ENCODE data around the gene NR2F1-AS1. TPM values are rescaled to one million over a fixed set of nuclear protein-coding genes. Genes with fewer than 3 reads are reported as not detected.

Gene NR2F1-AS1
- total and polyA plus RNA-seq, 2 donors (not counting 3 experiments of a cell fraction or from before 2014, with no cell fraction given) = 4.2 to 13.8 TPM

DNA sequence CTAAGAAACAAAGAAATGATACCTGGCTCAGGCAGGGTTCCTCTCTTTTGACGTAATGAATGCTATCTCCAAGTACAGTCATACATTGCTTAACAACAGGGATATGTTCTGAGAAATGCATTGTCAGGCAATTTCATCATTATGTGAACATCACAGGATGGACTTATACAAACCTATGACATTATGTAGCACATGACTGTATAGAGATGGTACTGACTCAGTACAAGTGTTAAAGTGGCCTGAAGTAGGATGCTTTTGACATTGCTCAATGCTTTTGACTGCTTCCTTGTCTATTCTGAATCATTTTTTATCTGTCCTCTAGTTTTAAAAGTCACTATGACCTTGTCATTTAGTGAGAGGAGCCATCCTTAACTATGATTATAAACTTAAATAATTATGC lies 147.6 kb downstream of the NR2F1-AS1 start:
- H3K36me3 ChIP-seq (ENCODE audit: control insufficient read depth in 2 of 2, extremely low read depth in 1 of 2, insufficient read depth in 2 of 2, low read length in 2 of 2) = no peaks in the 10 kb centered on the region
- H3K9me3 ChIP-seq (replicated peaks; ENCODE audit: control insufficient read depth, insufficient read depth, low read length) = no peaks in the 10 kb centered on the region
- H3K4me3 ChIP-seq (replicated peaks in 1 of 3; ENCODE audit: insufficient read depth in 1 of 3, low read depth in 1 of 3, low read length in 3 of 3) = no peak overlapping the region
- no peaks in the 10 kb centered on the region for H3K4me1 ChIP-seq (ENCODE audit: control insufficient read depth, extremely low read depth, insufficient read depth, low read length)
- H2AFZ ChIP-seq (ENCODE audit: low read depth, low read length) = no peak overlapping the region
- POLR2A ChIA-PET = no interaction called here
- no peak for DNase-seq (ENCODE audit: low read depth, low spot score)
- H3K4me2 ChIP-seq (ENCODE audit: insufficient read depth, low read length) = no peak overlapping the region
- BruUV-seq (replicated peaks) = no TSS peak
- H3K27me3 ChIP-seq (ENCODE audit: control insufficient read depth in 2 of 2, insufficient read depth in 2 of 2, low read length in 2 of 2) = no peaks in the 10 kb centered on the region
- no peak overlapping the region for H3K9ac ChIP-seq (replicated peaks; ENCODE audit: extremely low read depth, insufficient read depth, low read length)
- H3K9me1 ChIP-seq (replicated peaks; ENCODE audit: control insufficient read depth, extremely low read depth, insufficient read depth, low read length) = no peaks in the 10 kb centered on the region
- no peak for FAIRE-seq
- intact Hi-C loops (cut with micrococcal nuclease) = loop anchor here (10.0 kb wide), 1 partner anchor 371 kb away; no protein-coding TSS in a partner anchor
- dilution Hi-C loops (cut with MboI; ENCODE audit: extremely low pct_ligation_motif_present, low sequenced_read_pairs) = no loop called here
- CTCF ChIA-PET = no interaction called here
- no peak overlapping the region for H3K27ac ChIP-seq (ENCODE audit: insufficient read depth, low read depth, low read length)
- no peaks in the 10 kb centered on the region for H4K20me1 ChIP-seq (replicated peaks; ENCODE audit: control insufficient read depth, extremely low read depth, insufficient read depth, low read length)
- H3K79me2 ChIP-seq (ENCODE audit: control insufficient read depth, insufficient read depth, low read length) = no peaks in the 10 kb centered on the region
- TF ChIP-seq, protein P1, sequence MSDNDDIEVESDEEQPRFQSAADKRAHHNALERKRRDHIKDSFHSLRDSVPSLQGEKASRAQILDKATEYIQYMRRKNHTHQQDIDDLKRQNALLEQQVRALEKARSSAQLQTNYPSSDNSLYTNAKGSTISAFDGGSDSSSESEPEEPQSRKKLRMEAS (IDR thresholded peaks at IDR 0.05; ENCODE audit: insufficient read depth, insufficient read length) = no peak
- no peak for TF ChIP-seq POLR2AphosphoS5 (IDR thresholded peaks at IDR 0.05; ENCODE audit: insufficient read depth, low read depth, low read length)
- TF ChIP-seq POLR2A (IDR thresholded peaks at IDR 0.05; ENCODE audit: low read depth, low read length) = no peak
- TF ChIP-seq, protein P2, sequence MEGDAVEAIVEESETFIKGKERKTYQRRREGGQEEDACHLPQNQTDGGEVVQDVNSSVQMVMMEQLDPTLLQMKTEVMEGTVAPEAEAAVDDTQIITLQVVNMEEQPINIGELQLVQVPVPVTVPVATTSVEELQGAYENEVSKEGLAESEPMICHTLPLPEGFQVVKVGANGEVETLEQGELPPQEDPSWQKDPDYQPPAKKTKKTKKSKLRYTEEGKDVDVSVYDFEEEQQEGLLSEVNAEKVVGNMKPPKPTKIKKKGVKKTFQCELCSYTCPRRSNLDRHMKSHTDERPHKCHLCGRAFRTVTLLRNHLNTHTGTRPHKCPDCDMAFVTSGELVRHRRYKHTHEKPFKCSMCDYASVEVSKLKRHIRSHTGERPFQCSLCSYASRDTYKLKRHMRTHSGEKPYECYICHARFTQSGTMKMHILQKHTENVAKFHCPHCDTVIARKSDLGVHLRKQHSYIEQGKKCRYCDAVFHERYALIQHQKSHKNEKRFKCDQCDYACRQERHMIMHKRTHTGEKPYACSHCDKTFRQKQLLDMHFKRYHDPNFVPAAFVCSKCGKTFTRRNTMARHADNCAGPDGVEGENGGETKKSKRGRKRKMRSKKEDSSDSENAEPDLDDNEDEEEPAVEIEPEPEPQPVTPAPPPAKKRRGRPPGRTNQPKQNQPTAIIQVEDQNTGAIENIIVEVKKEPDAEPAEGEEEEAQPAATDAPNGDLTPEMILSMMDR (IDR thresholded peaks at IDR 0.05; ENCODE audit: extremely low read depth in 1 of 2, insufficient read depth in 1 of 2, low read depth in 1 of 2, low read length in 2 of 2) = no peak
- no peak for TF ChIP-seq JUN (IDR thresholded peaks at IDR 0.05; ENCODE audit: borderline replicate concordance, insufficient read depth, insufficient read length, low read depth)
- TF ChIP-seq MYC (IDR thresholded peaks at IDR 0.05; ENCODE audit: low read depth, low read length) = no peak
- no peak for TF ChIP-seq FOS (IDR thresholded peaks at IDR 0.05; ENCODE audit: borderline replicate concordance, insufficient read depth, low read length)
- no peak for TF ChIP-seq EZH2 (IDR thresholded peaks at IDR 0.05; ENCODE audit: borderline replicate concordance, low read depth, low read length, severe bottlenecking)
- TF ChIP-seq GATA2 (IDR thresholded peaks at IDR 0.05; ENCODE audit: insufficient read depth, insufficient read length, low read depth, low read length) = no peak
